SK-N-SH (cell line): Measurements from ENCODE around the gene MYO1D. TPM values are rescaled to one million over a fixed set of nuclear protein-coding genes. Genes with fewer than 3 reads are reported as not detected.

Source experiments
- CTCF ChIA-PET: fragments of 300-600, 350-600 bp; formaldehyde crosslinking; extraction: SDS; loops from one replicate; lab custom pipeline; 2021; lab: Yijun Ruan, JAX
- POLR2A ChIA-PET: fragments of 350-600 bp; sonication (Branson Sonifier 250); formaldehyde crosslinking; extraction: SDS; loops from one replicate; lab custom pipeline; 2020; ENCODE audit warnings: antibody characterized with exemption, inconsistent platforms; lab: Yijun Ruan, JAX
- DNase-seq: peaks from one replicate; pipeline ENCODE4 v3.0.0; 2012
- H2AFZ ChIP-seq: fragments of 200-600 bp; sonication (generic); 2 replicates; pipeline ENCODE4 v1.8.1; 2016; ENCODE audit warnings: antibody characterized with exemption, mild to moderate bottlenecking, low read depth
- H3F3A ChIP-seq: fragments of 200-600 bp; sonication (generic); replicated peaks from 2 replicates; pipeline ENCODE3; 2016; ENCODE audit warnings: antibody characterized with exemption, mild to moderate bottlenecking; ENCODE audit not compliant: insufficient read depth
- H3K27ac ChIP-seq, 2 experiments: fragments of 200-500 bp in 1 of 2; fragments of 200-600 bp in 1 of 2; sonication (Bioruptor generic) in 1 of 2; sonication (generic), shearing (Covaris generic) in 1 of 2; 2 replicates each; pipeline versions ENCODE4 v1.5.1 to v1.6.1; 2014 to 2016; ENCODE audit warnings: low read depth in 2 of 2, inconsistent platforms in 1 of 2, low read length in 1 of 2, mild to moderate bottlenecking in 1 of 2, mixed read lengths in 1 of 2
- H3K27me3 ChIP-seq: fragments of 200-600 bp; sonication (generic), shearing (Covaris generic); 2 replicates; pipeline ENCODE4 v1.6.1; 2016; ENCODE audit warnings: mixed run types; ENCODE audit not compliant: insufficient read depth
- H3K36me3 ChIP-seq, 2 experiments: fragments of 200-500 bp in 1 of 2; fragments of 200-600 bp in 1 of 2; sonication (Bioruptor generic) in 1 of 2; sonication (generic) in 1 of 2; replicated peaks in 1 of 2; 2 replicates each; pipeline versions ENCODE3 to v1.5.1; 2014 to 2016; ENCODE audit warnings: low read length in 1 of 2, mild to moderate bottlenecking in 1 of 2; ENCODE audit not compliant: insufficient read depth in 2 of 2, control insufficient read depth in 1 of 2
- H3K4me1 ChIP-seq, 2 experiments: fragments of 200-500 bp in 1 of 2; fragments of 200-600 bp in 1 of 2; sonication (Bioruptor generic) in 1 of 2; sonication (generic), shearing (Covaris generic) in 1 of 2; 2 replicates each; pipeline versions ENCODE4 v1.5.1 to v1.6.1; 2014 to 2016; ENCODE audit warnings: low read depth in 1 of 2, low read length in 1 of 2, mixed run types in 1 of 2; ENCODE audit not compliant: insufficient read depth in 2 of 2, control insufficient read depth in 1 of 2
- H3K4me2 ChIP-seq: fragments of 200-600 bp; sonication (generic), shearing (Covaris generic); 2 replicates; pipeline ENCODE4 v1.6.1; 2017; ENCODE audit warnings: mixed run types
- H3K4me3 ChIP-seq, 2 experiments: fragments of 200-500 bp in 1 of 2; fragments of 200-600 bp in 1 of 2; sonication (Bioruptor generic) in 1 of 2; sonication (generic), shearing (Covaris generic) in 1 of 2; 2 replicates each; pipeline versions ENCODE4 v1.5.1 to v1.8.1; 2014 to 2016; ENCODE audit warnings: low read depth in 2 of 2, inconsistent platforms in 1 of 2, low read length in 1 of 2, mild to moderate bottlenecking in 1 of 2, mixed read lengths in 1 of 2, moderate library complexity in 1 of 2
- H3K79me2 ChIP-seq: fragments of 200-600 bp; sonication (generic); 2 replicates; pipeline ENCODE4 v1.8.1; 2017; ENCODE audit warnings: mild to moderate bottlenecking; ENCODE audit not compliant: insufficient read depth
- H3K9ac ChIP-seq: fragments of 200-600 bp; sonication (generic); 2 replicates; pipeline ENCODE4 v1.6.1; 2017; ENCODE audit warnings: mixed run types
- H3K9me2 ChIP-seq: fragments of 200-600 bp; sonication (generic); 2 replicates; pipeline ENCODE4 v1.6.1; 2017; ENCODE audit warnings: mixed run types
- H3K9me3 ChIP-seq: fragments of 200-600 bp; sonication (generic); 2 replicates; pipeline ENCODE4 v1.6.1; 2017; ENCODE audit warnings: mixed run types, mild to moderate bottlenecking, moderate library complexity
- H4K20me1 ChIP-seq: fragments of 200-600 bp; sonication (generic); 2 replicates; pipeline ENCODE4 v1.6.1; 2017; ENCODE audit warnings: mild to moderate bottlenecking, mixed run types; ENCODE audit not compliant: insufficient read depth
- CHD2 ChIP-seq: fragments of 150-350 bp; IDR thresholded peaks from 2 replicates; pipeline ENCODE4 v1.6.1; 2018; ENCODE audit warnings: low read length; ENCODE audit not compliant: partially characterized antibody
- ELF1 ChIP-seq: IDR thresholded peaks from 2 replicates; pipeline ENCODE4 v1.4.0; 2012
- EZH2phosphoT487 ChIP-seq: fragments of 200-600 bp; sonication (generic); IDR thresholded peaks from 2 replicates; pipeline ENCODE4 v1.6.1; 2017; ENCODE audit warnings: low read depth, mixed run types, mild to moderate bottlenecking, antibody characterized with exemption, moderate library complexity, borderline replicate concordance
- FOSL2 ChIP-seq: IDR thresholded peaks from 2 replicates; pipeline ENCODE4 v1.4.0; 2012; ENCODE audit warnings: low read depth, mild to moderate bottlenecking, moderate library complexity, borderline replicate concordance
- FOXM1 ChIP-seq: IDR thresholded peaks from 2 replicates; pipeline ENCODE4 v1.4.0; 2012; ENCODE audit warnings: low read depth, mild to moderate bottlenecking
- GABPA ChIP-seq: IDR thresholded peaks from 2 replicates; pipeline ENCODE4 v1.4.0; 2012; ENCODE audit warnings: low read depth, mild to moderate bottlenecking
- GATA2 ChIP-seq: sonication (generic); formaldehyde crosslinking; IDR thresholded peaks from 2 replicates; pipeline ENCODE4 v1.5.0; 2020; ENCODE audit warnings: mild to moderate bottlenecking, missing genetic modification reagents
- IRF3 ChIP-seq: fragments of 150-350 bp; IDR thresholded peaks from 2 replicates; pipeline ENCODE4 v1.6.1; 2016; ENCODE audit warnings: mild to moderate bottlenecking, low read depth, low read length
- JUND ChIP-seq: IDR thresholded peaks from 2 replicates; pipeline ENCODE4 v1.4.0; 2012
- MAX ChIP-seq: IDR thresholded peaks from 2 replicates; pipeline ENCODE4 v1.4.0; 2012; ENCODE audit warnings: low read depth
- MEF2A ChIP-seq: IDR thresholded peaks from 2 replicates; pipeline ENCODE4 v1.4.0; 2012; ENCODE audit warnings: low read depth, borderline replicate concordance
- MXI1 ChIP-seq: IDR thresholded peaks from 2 replicates; pipeline ENCODE4 v1.6.1; 2012; ENCODE audit warnings: mild to moderate bottlenecking, low read depth, low read length, improper control_type of control experiment
- NRF1 ChIP-seq: IDR thresholded peaks from 2 replicates; pipeline ENCODE4 v1.6.1; 2012; ENCODE audit warnings: low read depth, mild to moderate bottlenecking, low read length
- POLR2AphosphoS5 ChIP-seq: IDR thresholded peaks from 2 replicates; pipeline ENCODE4 v1.6.1; 2012; ENCODE audit warnings: low read depth, low read length
- RFX5 ChIP-seq: IDR thresholded peaks from 2 replicates; pipeline ENCODE4 v1.6.1; 2012; ENCODE audit warnings: mild to moderate bottlenecking, improper control_type of control experiment, low read length
- SIN3A ChIP-seq: IDR thresholded peaks from 2 replicates; pipeline ENCODE4 v1.6.1; 2012; ENCODE audit warnings: low read depth, mild to moderate bottlenecking, low read length, moderate library complexity, borderline replicate concordance
- TEAD4 ChIP-seq: IDR thresholded peaks from 2 replicates; pipeline ENCODE4 v1.4.0; 2012; ENCODE audit warnings: mild to moderate bottlenecking, borderline replicate concordance; ENCODE audit not compliant: insufficient read depth
- USF2 ChIP-seq: fragments of 150-350 bp; IDR thresholded peaks from 2 replicates; pipeline ENCODE4 v1.6.1; 2017; ENCODE audit warnings: antibody characterized with exemption, low read length, low read depth, borderline replicate concordance
- YY1 ChIP-seq: IDR thresholded peaks from 2 replicates; pipeline ENCODE4 v1.4.0; 2012; ENCODE audit warnings: low read depth, mild to moderate bottlenecking
- ZBTB33 ChIP-seq: IDR thresholded peaks from 2 replicates; pipeline ENCODE4 v1.4.0; 2012; ENCODE audit warnings: low read depth, borderline replicate concordance
- WGBS: methylation state at CpG from one replicate; pipeline ENCODE4 v1.1.6; 2017; ENCODE audit warnings: low lambda C conversion rate; 5-methylcytosine and 5-hydroxymethylcytosine counted together
- polyA plus RNA-seq, 3 experiments: library from polyadenylated mRNA; depleted of rRNA; stranded (reverse); fragments of >200 nt; gene quantifications; 2 replicates each; pipeline ENCODE4 v1.2.3, GENCODE V29; 2012

Gene MYO1D
- polyA plus RNA-seq, 1 of the 3 experiments (the other 2 are of a cell fraction) = 20.4 TPM

GRCh38 chr17:32549559-32549958, 327.4 kb downstream of the MYO1D start (continued):
- TF ChIP-seq ZBTB33 (no peak), CHD2 (no peak), JUND (no peak), GABPA (no peak)

GRCh38 chr17:32546031-32546444, 330.9 kb downstream of the MYO1D start:
- POLR2A ChIA-PET = interaction anchor here (1.4 kb wide), 1 partner anchor 59 kb away, joined by 7 read pairs; the partner anchor contains the start of gene CDK5R1
- H3K4me1 ChIP-seq = peaks cover 0 to 6% of the 10 kb centered on the region in 2 experiments; a peak in 1 of 4 replicates
- 38% methylated on average over 6 of the region's 8 CpGs for WGBS

More at GRCh38 chr17:32546031-32546444, 330.9 kb downstream of the MYO1D start:
- no peaks in the 10 kb centered on the region for H3F3A ChIP-seq
- peak; percentile 64 for DNase-seq
- no peaks in the 10 kb centered on the region for H3K36me3 ChIP-seq
- no peak for TF ChIP-seq EZH2phosphoT487
- no peak for TF ChIP-seq GABPA
- no peak for TF ChIP-seq FOXM1
- TF ChIP-seq YY1 = no peak
- TF ChIP-seq IRF3 = no peak
- TF ChIP-seq RFX5 = no peak
- TF ChIP-seq MEF2A = no peak
- TF ChIP-seq USF2 = no peak
- TF ChIP-seq JUND = no peak
- TF ChIP-seq ELF1 = no peak
- TF ChIP-seq MAX = no peak
- TF ChIP-seq NRF1 = no peak
- TF ChIP-seq POLR2AphosphoS5 = no peak
- TF ChIP-seq FOSL2 = no peak
- no peak for TF ChIP-seq MXI1
- no peak for TF ChIP-seq GATA2 (CRISPR knock-in tag)
- TF ChIP-seq TEAD4 = no peak
- no peak for TF ChIP-seq SIN3A
- peak overlapping the region in 1 of 2 experiments; percentile 50; a peak in 2 of 4 replicates for H3K27ac ChIP-seq
- H3K9me3 ChIP-seq = no peaks in the 10 kb centered on the region
- H3K4me2 ChIP-seq = no peak overlapping the region
- no peak overlapping the region for H3K9ac ChIP-seq
- H2AFZ ChIP-seq = no peak overlapping the region
- no peaks in the 10 kb centered on the region for H4K20me1 ChIP-seq
- H3K79me2 ChIP-seq = no peaks in the 10 kb centered on the region
- CTCF ChIA-PET = interaction anchor here (0.6 to 1.9 kb wide), 5 partner anchors 13 to 1021 kb away, joined by 3 to 6 read pairs (median 3); no protein-coding TSS in a partner anchor
- no peaks in the 10 kb centered on the region for H3K27me3 ChIP-seq
- H3K4me3 ChIP-seq = no peak overlapping the region
- no peaks in the 10 kb centered on the region for H3K9me2 ChIP-seq
